SK-N-MC (cell line): Measurements from ENCODE around the gene WIF1.
A peak's percentile ranks its signal among the peaks of the same experiment; 100 is the strongest.

Source experiments
- DNase-seq: peaks from one replicate; pipeline ENCODE4 v3.0.0-alpha.2; 2011; ENCODE audit warnings: low read depth, low spot score
- H3K27ac ChIP-seq: fragments of 200-600 bp; sonication (generic); 2 replicates; pipeline ENCODE4 v1.5.1; 2016; ENCODE audit warnings: mixed run types
- H3K36me3 ChIP-seq: fragments of 200-600 bp; sonication (generic); 2 replicates; pipeline ENCODE4 v1.6.1; 2017; ENCODE audit warnings: antibody characterized with exemption, low read length, mixed read lengths; ENCODE audit not compliant: insufficient read depth
- H3K4me3 ChIP-seq: fragments of 200-600 bp; sonication (generic); 2 replicates; pipeline ENCODE4 v1.5.1; 2016
- H3K9ac ChIP-seq: fragments of 200-600 bp; sonication (generic); 2 replicates; pipeline ENCODE4 v1.8.0; 2017; ENCODE audit warnings: mixed run types, mixed read lengths; ENCODE audit not compliant: insufficient read length
- H3K9me3 ChIP-seq: fragments of 200-600 bp; sonication (generic); 2 replicates; pipeline ENCODE4 v1.6.1; 2017; ENCODE audit warnings: low read depth, mild to moderate bottlenecking, antibody characterized with exemption, low read length, moderate library complexity, mixed read lengths
- EZH2 ChIP-seq: fragments of 200-600 bp; sonication (generic); IDR thresholded peaks from one replicate; pipeline ENCODE4 v1.6.1; 2017; ENCODE audit warnings: antibody characterized with exemption
- FOXP2 ChIP-seq: optimal IDR thresholded peaks from 2 replicates; pipeline ENCODE3; 2011; ENCODE audit warnings: mild to moderate bottlenecking, moderate library complexity; ENCODE audit not compliant: insufficient read depth; ENCODE audit errors: extremely low read length, control extremely low read depth
- POLR2AphosphoS5 ChIP-seq: IDR thresholded peaks from 2 replicates; pipeline ENCODE4 v1.6.1; 2012; ENCODE audit warnings: mild to moderate bottlenecking, low read depth, low read length, borderline replicate concordance

The WIF1 gene

GRCh38 chr12:65126482-65126881, 5.4 kb upstream of the WIF1 start:
- Histone ChIP-seq H3K9me3 (no peaks in the 10 kb centered on the region), H3K36me3 (no peaks in the 10 kb centered on the region)

GRCh38 chr12:65125975-65126374, 4.9 kb upstream of the WIF1 start:
- no peak overlapping the region for H3K27ac ChIP-seq
- TF ChIP-seq EZH2 (no peak), POLR2AphosphoS5 (no peak), FOXP2 (no peak)

More at GRCh38 chr12:65126482-65126881, 5.4 kb upstream of the WIF1 start:
- DNase-seq: no peak
- H3K4me3 ChIP-seq: no peak overlapping the region
- TF ChIP-seq POLR2AphosphoS5: no peak
- TF ChIP-seq EZH2: no peak
- TF ChIP-seq FOXP2: no peak
- no peak overlapping the region for H3K27ac ChIP-seq
- no peak overlapping the region for H3K9ac ChIP-seq

GRCh38 chr12:65125247-65125646, 4.1 kb upstream of the WIF1 start:
- Histone ChIP-seq H3K36me3 (no peaks in the 10 kb centered on the region), H3K9ac (no peak overlapping the region), H3K9me3 (no peaks in the 10 kb centered on the region), H3K27ac (no peak overlapping the region), H3K4me3 (no peak overlapping the region)
- DNase-seq: no peak
- no peak for TF ChIP-seq FOXP2
- no peak for TF ChIP-seq EZH2
- TF ChIP-seq POLR2AphosphoS5: no peak

More at GRCh38 chr12:65125975-65126374, 4.9 kb upstream of the WIF1 start:
- H3K4me3 ChIP-seq: no peak overlapping the region
- no peak for DNase-seq
- no peaks in the 10 kb centered on the region for H3K9me3 ChIP-seq
- no peak overlapping the region for H3K9ac ChIP-seq
- no peaks in the 10 kb centered on the region for H3K36me3 ChIP-seq

- DNase-seq: peak; percentile 16
- no peak for TF ChIP-seq POLR2AphosphoS5
- no peak for TF ChIP-seq FOXP2
- no peak for TF ChIP-seq EZH2
- Histone ChIP-seq H3K36me3 (no peaks in the 10 kb centered on the region), H3K4me3 (no peak overlapping the region), H3K9ac (no peak overlapping the region), H3K9me3 (no peaks in the 10 kb centered on the region), H3K27ac (no peak overlapping the region)
Measured at GRCh38 chr12:65123435-65124063, 2.4 kb upstream of the WIF1 start.

- no peak for TF ChIP-seq POLR2AphosphoS5
- TF ChIP-seq EZH2: no peak
- no peak for TF ChIP-seq FOXP2
- Histone ChIP-seq H3K27ac (no peak overlapping the region), H3K4me3 (no peak overlapping the region), H3K9me3 (no peaks in the 10 kb centered on the region), H3K36me3 (no peaks in the 10 kb centered on the region), H3K9ac (no peak overlapping the region)
- DNase-seq: no peak
Measured at GRCh38 chr12:65122703-65123102, 1.6 kb upstream of the WIF1 start.

GRCh38 chr12:65121956-65122469, 908 bp upstream of the WIF1 start:
- Histone ChIP-seq H3K4me3 (no peak overlapping the region), H3K9ac (no peak overlapping the region), H3K9me3 (no peaks in the 10 kb centered on the region), H3K27ac (no peak overlapping the region), H3K36me3 (no peaks in the 10 kb centered on the region)
- no peak for DNase-seq
- no peak for TF ChIP-seq EZH2

- no peak for DNase-seq
- H3K9me3 ChIP-seq: no peaks in the 10 kb centered on the region
- TF ChIP-seq POLR2AphosphoS5 (no peak), EZH2 (no peak), FOXP2 (no peak)
- H3K27ac ChIP-seq: no peak overlapping the region
- H3K4me3 ChIP-seq: no peak overlapping the region
- no peak overlapping the region for H3K9ac ChIP-seq
- H3K36me3 ChIP-seq: no peaks in the 10 kb centered on the region
Measured at GRCh38 chr12:65119063-65119462, 2.0 kb downstream of the WIF1 start.

- TF ChIP-seq FOXP2: no peak
- TF ChIP-seq EZH2: no peak
- no peak for TF ChIP-seq POLR2AphosphoS5
- no peaks in the 10 kb centered on the region for H3K9me3 ChIP-seq
- DNase-seq: no peak
- no peak overlapping the region for H3K27ac ChIP-seq
- no peak overlapping the region for H3K9ac ChIP-seq
- H3K36me3 ChIP-seq: no peaks in the 10 kb centered on the region
- no peak overlapping the region for H3K4me3 ChIP-seq
Measured at GRCh38 chr12:65113621-65114035, 7.5 kb downstream of the WIF1 start.

GRCh38 chr12:65106948-65107347, 14.2 kb downstream of the WIF1 start:
- H3K9ac ChIP-seq: no peak overlapping the region
- H3K4me3 ChIP-seq: no peak overlapping the region
- no peak for DNase-seq
- H3K9me3 ChIP-seq: no peaks in the 10 kb centered on the region
- no peak overlapping the region for H3K27ac ChIP-seq
- TF ChIP-seq EZH2 (no peak), POLR2AphosphoS5 (no peak), FOXP2 (no peak)
- no peaks in the 10 kb centered on the region for H3K36me3 ChIP-seq
